A549 treated with CpdA at 1 μM for 4 hours (cell line): ENCODE data around the gene CD2. TPM values are rescaled to one million over a fixed set of nuclear protein-coding genes. Genes with fewer than 3 reads are reported as not detected.

Experiments
- total RNA-seq: library from RNA; stranded (reverse); fragments of 200-300 nt; extraction: Qiagen RNA extraction; gene quantifications from 5 replicates; pipeline ENCODE4 v1.2.3, GENCODE V29; 2022; ENCODE audit warnings: low read depth

Gene CD2
- total RNA-seq: not detected in 5 replicates

GRCh38 chr1:116754198-116754977 lies at the start of gene CD2:
Gene CD2 (plus strand): TSS chr1:116754430. CDS start chr1:116754493, 63 bp downstream.

Other genes starting within 250 kb of the CD2 start
- gene CD58, start 183.4 kb upstream of the CD2 start, total RNA-seq: 20.8 to 24.0 TPM (median 22.9 TPM) in 5 replicates
- gene IGSF3, start 86.7 kb upstream of the CD2 start, total RNA-seq: 17.9 to 23.4 TPM (median 21.2 TPM) in 5 replicates
- 14.6 to 17.5 TPM (median 16.2 TPM) in 5 replicates for gene PTGFRN, start 155.5 kb downstream of the CD2 start, total RNA-seq
- gene CD101, start 247.3 kb downstream of the CD2 start, total RNA-seq: 0.19 to 0.60 TPM (median 0.36 TPM) in 5 replicates